Stimulated activated CD4-positive, alpha-beta T cell treated with anti-CD3 and anti-CD28 coated beads, Interleukin-2, amount 100 ng/mL, for 24 hours (primary cell): ENCODE results near the gene JPH4.
"Not testable (repeated sequence)": the region's sequence is repeated elsewhere in the genome, so short reads cannot be mapped to it uniquely, and the experiment has no call there.

Experiments
- DNase-seq, 2 donors: peaks; one replicate each; pipeline ENCODE4 v3.0.0-alpha.2; 2020

Gene JPH4

DNA sequence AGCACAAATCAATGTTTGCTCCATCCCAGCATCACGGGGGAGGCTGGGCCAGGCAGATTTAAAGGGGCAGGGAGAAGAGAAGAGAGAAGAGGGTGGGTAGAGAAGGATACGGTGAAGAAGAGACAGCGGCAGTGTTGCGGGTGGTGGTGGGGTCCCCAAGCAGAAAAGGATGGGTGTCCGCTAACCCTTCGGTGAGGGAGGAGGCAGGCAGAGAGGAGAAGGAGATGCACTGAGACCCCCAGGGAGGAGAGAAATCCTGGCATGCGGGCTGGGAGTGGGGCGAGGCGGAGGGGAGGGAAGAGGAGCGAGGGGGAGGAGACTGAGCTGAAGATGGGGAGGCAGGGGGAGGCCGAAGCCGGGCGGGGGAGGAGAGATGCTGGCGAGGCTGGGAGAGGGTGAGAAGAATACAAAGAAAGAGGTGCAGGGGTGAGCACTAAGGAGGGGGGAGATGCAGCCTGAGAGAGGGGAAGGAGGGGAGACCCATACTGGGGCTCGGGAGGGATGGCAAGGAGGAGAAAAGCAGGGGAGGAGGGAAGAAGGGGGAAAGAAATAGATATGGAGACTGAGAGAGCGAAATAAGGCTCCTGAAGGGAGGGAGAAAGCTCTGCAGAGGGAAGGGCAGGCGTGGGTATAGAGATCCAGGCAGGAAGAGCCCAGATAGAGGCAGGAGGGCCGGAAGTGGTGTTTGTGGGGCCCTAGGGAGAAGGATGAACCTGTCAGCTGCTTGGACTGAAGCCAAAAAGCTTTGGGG is at the start of gene JPH4:
TSS of gene JPH4 (minus strand) at position 231 of the 751 bp plus-strand sequence. CDS start 1,337 bp downstream, outside the sequence.
- DNase-seq: no peak

DNA sequence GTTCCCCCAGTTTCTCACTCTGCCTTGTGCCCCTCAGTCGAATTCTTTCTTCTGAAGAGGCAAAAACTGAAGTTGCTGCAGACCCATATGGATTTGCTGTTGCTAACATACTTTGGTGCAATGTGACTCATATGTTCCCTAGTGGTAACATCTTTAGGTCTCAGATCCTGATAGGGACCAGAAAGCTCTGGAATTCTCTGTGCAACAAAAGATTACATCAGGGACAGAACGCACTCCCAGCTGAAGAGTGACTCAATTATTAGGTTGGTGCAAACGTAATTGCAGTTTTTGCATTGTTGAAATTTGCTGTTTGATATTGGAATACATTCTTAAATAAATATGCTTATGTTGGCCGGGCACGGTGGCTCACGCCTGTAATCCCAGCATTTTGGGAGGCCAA is 49.4 kb upstream of the JPH4 start:
- no peak for DNase-seq

DNA sequence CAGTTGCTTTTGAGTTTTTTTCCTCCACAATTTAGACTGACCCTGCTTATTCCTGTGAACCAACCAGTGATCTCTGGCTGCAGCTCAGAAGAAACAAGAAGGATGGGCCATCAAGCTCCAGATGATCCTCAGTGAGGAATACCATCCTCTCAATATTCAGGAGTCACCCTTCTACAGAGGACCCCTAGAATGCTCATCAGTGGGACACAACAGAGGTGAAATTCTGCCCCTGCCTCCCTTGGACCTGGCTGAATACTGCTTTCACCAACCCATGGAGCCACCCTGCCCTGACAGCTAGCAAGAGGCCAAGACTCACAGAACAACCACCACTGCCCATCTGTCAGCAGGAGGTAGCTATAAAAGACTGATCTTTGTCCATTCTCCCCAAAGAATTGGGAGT is 48.4 kb upstream of the JPH4 start:
- DNase-seq: no peak

DNA sequence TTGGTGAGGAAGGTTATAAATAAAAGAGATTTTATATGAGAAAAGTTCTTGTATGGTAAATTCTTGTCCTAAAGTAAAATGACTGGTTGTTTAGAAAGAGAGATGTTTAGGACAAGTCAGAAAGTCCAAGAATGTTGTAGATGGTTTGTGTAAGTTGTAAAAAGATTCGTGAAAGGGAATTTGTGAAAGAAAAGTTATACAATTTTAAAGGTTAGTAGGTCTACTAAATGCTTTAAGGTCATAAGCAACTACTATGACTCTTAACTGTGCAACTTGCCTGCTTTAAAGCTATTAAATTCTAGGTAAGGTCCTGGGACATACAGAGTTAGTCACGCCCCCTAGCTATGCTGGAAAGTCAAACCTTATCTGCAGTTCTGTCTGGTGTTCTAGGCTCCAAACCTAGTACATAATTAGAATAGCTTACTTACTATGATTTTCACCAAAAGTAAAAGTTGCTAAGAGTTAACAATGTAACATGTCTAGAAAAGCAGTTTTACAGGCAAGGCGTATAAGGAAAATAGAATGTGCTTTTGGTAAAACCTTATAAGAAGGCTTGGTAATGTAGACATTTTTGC is 46.3 kb upstream of the JPH4 start:
- DNase-seq: no peak

DNA sequence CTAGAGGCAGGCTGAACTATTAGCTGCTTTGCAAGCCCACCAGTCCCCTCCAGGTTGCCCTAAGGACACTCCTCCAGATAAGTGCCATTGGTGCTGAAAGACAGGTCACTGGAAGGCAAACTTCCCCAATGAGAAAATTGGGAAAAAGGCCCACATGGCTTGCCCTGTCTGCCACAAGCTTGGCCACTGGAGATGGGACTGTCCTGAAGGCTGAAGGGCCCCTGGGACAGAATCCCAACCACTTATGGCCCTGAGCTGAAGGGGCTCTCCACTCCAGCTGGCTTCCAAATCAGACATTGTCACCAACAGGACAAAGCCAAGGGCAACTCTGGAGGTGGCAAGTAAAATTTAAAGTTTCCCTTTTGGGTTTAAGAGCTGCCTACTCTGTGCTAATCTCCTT is 45.4 kb upstream of the JPH4 start:
- no peak for DNase-seq

DNA sequence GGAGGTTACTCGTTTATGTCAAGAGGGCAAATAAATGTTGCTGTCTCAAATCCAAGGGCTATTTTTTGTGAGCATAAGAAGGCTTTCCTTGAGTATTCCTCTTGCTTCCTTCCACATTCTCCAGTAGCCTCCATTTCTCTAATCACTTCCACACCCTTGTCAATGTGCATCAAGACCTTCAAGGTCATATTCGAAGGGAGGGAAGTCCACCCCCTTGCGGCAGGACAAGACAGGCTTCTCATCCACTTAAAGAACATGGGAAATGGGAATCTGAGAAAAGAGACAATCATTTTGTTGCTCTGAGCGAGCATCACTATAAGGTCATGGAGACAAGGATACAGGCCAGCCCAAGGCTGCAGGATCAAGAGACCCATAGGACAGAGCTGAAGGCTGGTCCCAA is 44.4 kb upstream of the JPH4 start:
- no peak for DNase-seq

DNA sequence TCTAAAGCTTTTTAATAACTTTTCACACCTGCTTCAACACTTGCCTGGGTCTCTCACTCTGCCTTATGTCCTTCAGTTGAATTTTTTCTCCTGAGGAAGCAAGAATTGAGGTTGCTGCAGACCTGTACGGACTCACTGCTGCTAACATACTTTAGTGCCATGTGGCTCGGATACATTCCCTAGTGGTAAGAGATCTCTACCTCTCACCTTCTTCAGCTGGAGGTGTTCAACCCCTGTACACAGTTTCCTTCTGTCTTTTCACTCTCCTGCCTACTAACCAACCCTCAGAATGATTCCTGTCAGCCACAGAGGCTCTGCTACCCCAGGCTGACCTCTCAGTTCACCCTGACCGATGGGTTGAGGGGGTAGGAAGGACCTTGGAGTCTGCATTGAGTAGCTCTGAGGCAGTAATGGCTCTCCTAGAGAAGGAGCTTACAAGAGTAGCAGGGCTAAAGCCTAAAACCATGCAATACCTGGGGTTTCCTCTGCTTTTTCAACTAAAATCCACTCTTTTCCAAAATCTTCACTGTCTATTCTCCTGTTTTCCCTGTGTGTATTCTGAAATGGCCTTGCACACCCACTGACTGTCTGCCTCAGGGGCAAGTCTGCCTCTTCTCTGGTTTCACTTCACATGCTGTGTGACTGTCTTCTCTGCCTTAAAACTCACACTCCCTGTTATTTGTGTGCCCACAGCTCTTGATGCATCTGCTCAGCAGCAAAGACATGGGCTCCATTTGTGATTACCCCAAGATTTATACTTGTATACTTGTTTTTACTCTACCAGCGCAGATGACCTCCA is 43.5 kb upstream of the JPH4 start:
- DNase-seq: no peak

DNA sequence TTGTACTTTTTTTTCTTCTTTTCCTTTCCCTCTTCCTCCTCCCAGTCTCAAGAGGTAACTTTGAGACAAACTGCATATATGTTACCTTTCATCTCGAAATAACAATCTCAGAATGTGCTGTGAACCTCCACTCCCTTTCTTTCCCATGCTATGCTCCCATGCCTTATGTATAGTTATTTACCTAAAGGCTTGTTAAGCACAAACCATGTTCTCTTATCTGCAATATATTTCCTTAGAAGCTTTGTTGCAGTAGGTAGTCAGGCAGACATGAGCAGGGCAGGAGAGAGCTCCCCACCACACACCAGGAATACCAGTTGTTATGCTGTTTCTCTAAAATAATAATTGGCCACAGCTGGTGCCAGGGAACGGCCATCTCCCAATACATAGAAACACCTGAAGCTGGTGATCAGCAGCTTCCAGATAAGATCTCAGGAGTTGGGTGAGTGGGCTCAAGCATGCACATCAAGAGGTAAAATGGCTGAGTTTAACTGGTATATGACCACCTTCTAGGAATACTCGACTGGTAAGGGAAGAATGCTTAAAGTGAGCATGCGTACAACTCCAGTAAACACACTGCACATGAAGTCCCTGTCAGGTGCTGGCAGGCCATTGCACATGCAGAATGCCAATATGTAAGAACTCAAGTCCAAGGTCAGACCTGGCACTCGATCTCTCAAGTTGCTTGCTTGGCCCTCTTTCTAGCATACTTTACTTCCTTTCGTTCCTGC is 42.8 kb upstream of the JPH4 start:
- no peak for DNase-seq

DNA sequence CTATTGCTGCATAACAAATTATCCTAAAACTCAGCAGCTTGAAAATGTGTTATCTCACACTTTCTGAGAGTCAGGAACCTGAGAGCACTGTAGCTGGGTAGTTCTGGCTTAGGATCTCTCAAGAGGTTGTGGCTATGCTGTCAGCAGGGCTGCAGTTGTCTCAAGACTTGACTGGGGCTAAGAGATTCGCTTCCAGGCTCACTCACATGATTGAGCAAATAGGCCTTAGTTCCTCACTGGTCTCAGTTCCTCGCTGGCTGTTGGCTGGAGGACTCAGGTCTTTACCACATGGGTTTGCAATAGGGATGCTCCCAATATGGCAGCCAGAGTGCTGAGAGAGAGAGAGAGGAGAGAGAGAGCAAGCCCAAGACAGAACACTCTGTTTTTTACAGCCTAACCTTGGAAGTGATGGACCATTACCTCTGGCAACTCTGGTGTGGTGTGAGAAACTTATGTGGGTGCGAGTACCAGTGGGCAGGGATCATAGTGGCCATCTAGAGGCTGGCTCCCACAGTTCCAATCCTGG is 41.6 kb upstream of the JPH4 start:
- DNase-seq: no peak

DNA sequence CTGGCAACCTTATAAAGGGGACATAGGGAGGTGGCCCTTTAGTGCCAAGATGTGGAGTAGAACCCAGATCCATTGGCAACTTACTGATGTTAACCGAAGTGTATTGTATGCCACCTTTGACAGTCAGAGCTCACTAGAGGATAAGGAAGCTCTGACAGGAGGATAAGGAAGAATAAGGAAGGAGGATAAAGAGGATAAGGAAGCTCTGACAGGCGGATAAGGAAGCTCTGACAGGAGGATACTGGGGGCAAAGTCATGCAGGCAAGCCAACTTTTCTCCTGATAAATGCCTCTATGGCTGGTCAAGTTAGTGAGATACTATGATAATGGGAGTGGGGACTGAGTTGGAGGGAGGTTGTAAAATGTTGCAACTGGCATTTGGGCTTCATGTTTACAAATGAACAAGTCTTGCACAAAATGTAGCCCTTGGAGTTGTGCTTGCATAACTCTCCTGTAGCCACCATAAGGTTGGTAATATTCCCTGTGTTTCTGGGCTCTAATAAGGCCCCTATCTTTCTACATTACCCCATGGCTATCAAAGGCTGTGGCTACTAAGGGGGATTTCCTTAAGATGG is 39.9 kb upstream of the JPH4 start:
- no peak for DNase-seq

DNA sequence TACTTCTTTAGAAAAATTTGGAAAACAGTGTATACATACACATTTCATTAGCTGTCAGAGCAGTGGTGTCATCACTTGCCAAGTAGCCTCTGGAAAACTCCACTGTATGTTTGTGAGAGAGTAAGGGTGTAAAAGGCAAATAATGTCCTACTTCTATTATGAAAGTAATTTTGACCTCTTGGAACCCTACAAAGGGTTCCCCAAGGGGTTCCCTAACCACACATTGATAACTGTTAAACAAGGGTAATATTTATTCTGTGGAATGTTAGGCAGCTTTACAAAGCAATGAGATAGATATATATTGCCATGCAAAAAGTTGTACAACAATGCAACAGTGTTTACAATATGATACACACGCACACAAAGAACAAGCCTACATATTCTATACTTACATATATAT is 38.9 kb upstream of the JPH4 start:
- no peak for DNase-seq

DNA sequence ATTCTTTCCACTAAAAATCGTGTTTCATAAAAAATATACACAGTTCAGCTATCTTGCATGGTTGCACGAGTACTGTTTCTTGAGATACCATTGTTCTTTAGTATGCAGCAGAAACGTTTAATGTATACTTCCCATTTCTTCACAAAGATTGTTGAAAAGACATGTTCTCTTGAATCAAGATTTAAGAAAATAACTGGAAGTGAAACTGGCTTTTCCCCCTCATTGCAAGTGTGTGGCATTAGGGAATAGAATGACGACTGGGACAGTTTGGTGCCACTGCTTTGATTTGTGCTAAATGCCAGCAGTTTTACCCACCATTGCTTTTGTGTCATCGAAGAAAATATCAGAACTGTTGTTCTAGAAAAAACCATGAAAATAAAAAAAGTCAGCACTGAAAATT is 37.3 kb upstream of the JPH4 start:
- no peak for DNase-seq

DNA sequence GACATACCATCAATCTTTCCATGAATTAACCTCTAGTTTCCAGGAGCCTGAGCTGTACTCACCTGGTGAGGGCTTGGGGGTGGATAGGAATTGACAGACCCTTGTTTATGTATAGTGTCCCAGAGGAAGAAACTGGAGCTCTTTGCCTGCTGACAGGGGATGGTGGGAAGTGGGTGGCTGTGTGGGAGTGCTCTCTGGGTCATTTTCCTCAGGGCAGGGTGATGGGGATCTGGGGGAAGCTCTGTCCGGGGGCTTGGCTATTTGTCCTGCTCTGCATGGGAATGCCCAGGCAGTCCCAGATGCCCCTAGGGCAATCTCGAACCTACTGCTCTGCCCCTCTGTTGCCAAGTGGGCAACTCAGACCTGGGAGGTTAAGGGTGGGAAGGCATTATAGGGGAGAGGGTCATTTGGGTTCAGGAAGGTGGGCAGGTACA is 35.8 kb upstream of the JPH4 start:
- DNase-seq: no peak

DNA sequence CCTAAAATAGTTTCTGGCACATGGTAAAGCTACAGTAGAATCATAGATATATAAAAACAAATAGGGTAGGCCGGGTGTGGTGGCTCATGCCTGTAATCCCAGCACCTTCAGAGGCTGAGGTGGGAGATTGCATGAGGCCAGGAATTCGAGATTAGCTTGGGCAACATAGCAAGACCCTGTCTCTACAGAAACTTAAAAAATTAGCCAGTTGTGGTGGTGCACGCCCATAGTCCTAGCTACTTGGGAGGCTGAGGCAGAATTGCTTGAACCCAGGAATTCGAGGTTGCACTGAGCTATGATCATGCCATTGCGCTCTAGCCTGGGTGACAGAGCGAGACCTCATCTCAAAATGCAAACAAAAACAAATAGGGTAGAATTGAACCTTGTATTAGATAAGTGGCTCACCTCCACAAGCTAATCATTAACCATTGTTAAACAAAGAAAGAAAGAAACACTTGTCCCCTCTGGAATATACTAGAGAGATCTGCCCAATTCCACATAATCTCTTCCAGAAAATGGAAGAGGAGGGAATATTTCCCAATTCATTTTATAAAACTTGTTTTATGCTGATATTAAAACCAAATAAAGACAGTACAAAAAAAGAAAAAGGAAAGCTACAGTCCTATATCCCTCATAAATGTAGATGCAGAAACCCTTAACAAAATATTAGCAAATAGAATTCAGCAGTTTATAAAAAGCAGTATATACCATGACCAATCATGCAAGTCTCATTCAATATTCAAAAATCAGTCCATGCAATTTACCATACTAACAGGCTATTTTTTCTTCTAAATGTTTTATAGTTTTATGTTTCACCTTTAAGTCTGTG is 34.9 kb upstream of the JPH4 start:
- no peak for DNase-seq

DNA sequence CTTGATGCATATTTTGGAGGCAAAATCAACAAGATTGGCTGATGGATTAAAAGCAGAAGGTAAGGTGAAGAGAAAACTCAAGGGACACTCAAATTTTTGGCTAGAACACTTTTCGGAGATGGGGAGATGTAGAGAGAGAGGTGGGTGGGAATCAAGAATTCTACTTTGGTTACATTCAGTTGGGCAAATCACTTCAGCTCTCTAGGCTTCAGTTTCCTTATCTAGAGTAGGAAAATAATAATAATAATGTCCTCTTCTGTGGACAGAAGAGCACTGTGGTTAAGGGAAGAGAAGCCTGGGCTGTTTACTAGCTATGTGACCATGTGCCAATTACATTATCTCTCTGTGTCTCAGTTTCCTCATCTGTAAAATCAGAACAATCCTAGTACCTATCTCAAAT is 34.2 kb upstream of the JPH4 start:
- no peak for DNase-seq

DNA sequence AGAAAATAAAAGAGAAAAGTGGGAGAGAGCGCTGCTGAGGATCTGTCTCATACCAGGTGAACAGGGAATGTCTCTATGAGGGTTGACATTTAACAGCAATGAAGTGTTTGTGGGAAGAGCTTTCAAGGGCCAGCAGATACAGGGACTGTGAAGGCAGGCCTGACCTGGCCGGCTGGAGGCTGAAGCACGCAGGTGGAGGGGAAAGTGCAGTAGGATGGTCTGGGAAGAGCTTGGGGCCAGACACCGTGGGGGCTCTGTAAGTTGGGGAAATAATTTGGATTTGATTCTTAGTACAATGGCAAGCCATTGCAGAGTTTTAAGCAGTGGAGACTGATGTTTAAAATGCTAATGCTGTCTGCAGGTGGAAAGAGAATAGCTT is 33.8 kb upstream of the JPH4 start:
- no peak for DNase-seq

DNA sequence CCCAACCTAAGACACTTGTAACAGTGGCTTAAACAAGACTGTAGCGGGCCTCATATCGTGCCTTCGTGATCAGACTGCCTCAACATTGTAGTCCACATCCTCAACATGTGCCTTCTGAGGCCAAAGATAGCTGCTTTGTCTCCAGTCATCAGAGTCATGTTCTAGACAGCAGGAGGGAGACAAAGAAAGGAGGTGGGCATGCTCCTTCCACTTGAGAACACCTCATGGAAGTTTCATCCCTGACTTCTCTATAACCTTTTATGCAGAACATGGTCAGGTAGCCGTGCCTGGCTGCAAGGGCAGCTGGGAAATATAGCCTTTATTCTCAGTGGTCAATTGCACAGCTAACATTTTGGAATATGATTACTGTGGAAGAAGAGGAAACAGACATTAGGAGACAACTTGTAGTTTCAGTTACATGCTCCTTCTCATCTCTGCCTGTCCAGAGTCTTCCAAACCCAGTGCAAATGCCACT is 32.3 kb upstream of the JPH4 start:
- no peak for DNase-seq

DNA sequence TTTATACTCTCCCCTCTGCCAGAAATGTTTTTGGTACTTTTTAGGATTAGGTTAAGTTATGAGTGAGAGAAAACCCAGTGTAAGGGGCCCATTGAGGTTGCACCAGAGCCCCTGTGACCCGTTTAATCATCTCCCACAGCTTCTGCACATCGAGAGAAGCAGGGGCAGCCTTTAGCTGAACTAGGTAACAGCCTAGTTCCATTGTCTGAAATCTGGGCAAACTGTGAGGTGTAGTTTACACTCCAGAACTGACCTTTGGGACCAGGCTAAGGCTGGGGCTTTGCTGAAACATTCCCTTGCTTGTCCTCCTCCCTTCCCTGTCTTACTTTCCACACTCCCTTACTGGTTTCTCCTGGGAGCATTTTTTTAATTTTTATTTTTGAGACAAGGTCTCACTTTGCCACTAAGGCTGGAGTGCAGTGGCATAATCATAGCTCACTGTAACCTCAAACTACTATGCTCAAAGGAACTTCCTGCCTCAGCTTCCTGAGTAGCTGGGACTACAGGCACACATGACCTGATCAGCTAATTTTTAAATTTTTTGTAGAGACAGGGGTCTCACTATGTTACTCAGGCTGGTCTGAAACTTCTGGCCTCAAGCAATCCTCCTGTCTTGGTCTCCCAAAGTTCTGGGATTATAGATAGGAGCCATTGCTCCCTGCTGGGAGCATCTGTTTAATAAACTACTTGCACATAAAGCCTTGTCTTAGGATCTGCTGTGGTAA is 31.7 kb upstream of the JPH4 start:
- DNase-seq: no peak

DNA sequence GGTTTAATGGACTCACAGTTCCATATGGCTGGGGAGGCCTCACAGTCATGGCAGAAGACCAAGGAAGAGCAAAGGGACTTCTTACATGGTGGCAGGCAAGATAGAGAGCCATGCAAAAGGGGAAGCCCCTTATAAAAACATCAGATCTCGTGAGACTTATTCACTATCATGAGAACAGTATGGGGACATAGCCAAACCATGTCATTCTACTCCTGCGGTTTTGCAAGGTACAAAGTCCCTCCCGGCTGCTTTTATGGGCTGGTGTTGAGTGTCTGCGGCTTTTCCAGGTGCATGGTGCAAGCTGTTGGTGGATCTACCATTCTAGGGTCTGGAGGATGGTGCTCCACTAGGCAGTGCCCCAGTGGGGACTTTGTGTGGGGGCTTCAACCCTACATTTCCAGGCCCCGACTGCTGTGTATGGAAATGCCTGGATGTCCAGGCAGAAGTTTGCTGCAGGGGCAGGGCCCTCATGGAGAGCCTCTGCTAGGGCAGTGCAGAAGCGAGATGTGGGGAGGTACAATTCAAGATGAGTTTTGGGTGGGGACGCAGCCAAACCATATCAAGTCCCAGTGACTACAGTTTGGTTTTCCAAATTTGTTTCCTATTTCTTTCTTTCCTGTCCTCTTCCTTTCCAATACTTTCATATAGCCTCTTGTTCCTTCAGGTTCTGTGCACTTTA is 31.0 kb upstream of the JPH4 start:
- DNase-seq: not testable (repeated sequence)

DNA sequence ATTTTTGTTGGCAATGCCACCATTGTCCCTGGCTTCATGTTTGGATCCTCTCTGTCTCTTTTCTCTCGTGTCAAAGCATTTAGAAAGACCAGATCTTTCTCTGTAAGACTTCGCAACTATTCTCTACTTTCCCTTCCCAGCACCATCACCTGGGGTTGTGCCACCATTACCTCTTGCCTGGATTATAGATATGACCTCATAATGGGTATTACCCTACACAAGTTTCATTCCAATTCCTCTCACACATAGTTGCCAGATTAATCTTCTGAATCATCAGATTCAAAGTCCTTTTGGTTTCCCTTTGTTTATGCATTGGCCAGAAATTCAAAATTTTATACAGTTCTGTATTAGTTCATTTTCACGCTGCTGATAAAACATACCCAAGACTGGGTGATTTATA is 30.4 kb upstream of the JPH4 start:
- no peak for DNase-seq
